Activated CD8-positive, alpha-beta memory T cell treated with anti-CD3 and anti-CD28 coated beads, Interleukin-2, amount 50 U/mL, for 24 hours (primary cell): ENCODE results near the gene ZNF266.

ENCODE experiments used
- DNase-seq: peaks from one replicate; pipeline ENCODE4 v3.0.0-alpha.2; 2020; ENCODE audit errors: extremely low read depth

Gene ZNF266

GRCh38 chr19:9435279-9436268 lies at the start of gene ZNF266:
Gene ZNF266 (minus strand): TSS chr19:9435573. CDS start chr19:9420089, 15,484 bp downstream.
- DNase-seq, result peak; percentile 87

DNA sequence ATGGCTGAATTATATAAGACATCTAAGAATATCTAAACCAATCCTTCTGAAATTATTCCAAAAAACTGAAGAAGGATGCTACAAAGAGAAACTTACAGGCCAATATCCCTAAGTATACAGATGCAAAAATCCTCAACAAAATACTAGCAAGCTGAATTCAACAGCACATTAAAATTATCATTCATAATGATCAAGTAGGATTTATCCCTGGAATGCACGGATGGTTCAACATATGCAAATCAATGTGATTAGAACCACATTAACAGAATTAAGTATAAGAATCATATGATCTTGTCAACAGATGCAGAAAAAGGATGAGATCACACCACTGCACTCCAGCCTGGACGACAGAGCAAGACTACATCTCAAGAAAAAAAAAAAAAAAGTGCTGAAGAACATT lies 49.8 kb upstream of the ZNF266 start:
- DNase-seq, result no peak

- no peak for DNase-seq
Observed at GRCh38 chr19:9474975-9475374, 39.6 kb upstream of the ZNF266 start.

DNA sequence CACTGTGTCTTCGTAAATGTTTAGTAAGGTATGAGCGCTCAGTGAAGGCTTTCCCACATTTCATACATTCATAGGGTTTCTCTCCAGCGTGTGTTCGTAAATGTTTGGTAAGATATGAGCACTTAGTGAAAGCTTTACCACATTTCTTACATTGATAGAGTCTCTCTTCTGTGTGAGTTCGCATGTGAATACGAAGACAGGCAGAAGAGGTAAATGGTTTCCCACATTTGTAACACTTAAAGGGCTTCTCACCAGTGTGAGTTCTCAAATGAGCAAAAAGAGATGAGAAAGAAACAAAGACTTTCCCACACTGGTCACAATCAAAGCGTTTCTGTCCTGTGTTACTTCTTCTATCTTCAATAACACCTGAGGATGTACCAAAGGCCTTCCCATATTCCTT lies 31.8 kb upstream of the ZNF266 start:
- DNase-seq, result no peak

- DNase-seq, result no peak
Observed at GRCh38 chr19:9461938-9462337, 26.6 kb upstream of the ZNF266 start.

DNA sequence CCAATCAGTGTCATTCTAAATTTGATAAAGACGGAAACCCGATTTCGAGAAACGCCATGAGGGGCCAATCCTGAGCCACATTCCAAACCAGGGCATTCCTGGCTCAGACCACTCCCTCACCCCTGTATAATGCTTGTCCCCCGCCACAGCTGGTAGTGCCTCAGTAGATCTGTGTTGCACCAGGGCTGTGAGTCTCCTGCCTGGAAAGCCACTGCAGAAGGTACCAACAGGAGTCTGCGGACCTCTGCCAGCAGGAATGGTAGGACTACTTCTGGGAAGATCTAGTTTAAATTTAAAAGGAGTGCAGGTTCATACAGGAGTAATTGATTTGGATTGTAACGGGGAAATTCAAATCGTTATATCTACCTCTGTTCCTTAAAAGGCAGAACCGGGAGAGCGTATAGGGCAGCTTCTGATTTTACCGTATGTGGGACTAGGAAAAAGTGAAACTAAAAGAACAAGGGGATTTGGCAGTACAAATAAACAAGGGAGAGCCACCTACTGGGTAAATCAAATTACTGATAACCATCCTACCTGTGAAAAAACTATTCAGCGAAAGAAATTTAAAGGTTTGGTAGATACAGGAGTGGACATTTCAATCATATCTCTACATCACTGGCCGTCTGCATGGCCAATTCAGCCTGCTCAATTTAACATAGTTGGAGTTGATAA lies 20.8 kb upstream of the ZNF266 start:
- DNase-seq, result no peak

DNA sequence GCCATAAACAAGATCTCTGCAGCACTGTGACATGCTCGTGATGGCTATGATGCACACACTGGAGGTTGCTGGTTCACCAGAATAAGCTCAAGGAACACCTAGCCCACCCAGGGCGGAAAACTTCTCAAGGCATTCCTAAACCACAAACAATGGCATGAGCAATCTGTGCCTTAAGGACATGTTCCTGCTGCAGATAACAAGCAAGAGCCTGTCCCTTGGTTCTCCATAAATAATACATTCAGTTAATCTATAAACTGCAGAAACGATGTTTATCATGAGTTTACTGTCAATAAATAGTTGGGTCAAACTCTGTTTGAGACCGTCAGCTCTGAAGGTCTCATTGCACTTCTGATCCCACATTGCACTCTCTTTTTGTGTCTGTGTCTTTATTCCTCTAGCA lies 18.6 kb upstream of the ZNF266 start:
- DNase-seq, result no peak

DNA sequence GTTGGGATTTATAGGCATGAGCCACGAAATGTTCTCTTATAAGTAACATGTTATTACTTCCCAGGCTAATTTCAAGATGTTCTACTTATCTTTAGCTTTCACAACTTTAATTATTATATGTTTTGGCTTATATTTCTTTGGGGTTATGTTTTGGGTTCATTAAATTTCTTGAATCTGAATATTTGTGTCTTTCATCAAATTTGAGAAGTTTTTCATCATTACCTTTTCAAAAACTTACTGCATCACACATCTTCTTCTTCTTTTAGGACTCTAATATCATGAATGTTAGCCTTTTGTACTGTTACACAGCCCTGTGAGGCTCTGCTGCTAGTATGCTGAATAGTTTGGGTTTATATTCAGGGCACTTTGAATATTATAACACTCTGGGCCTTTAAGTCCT lies 9.7 kb upstream of the ZNF266 start:
- no peak for DNase-seq

GRCh38 chr19:9436358-9436757 lies 985 bp upstream of the ZNF266 start:
- DNase-seq, result no peak

GRCh38 chr19:9431475-9431874 lies 3.9 kb downstream of the ZNF266 start:
- DNase-seq, result no peak

GRCh38 chr19:9430444-9430843 lies 4.9 kb downstream of the ZNF266 start:
- no peak for DNase-seq

GRCh38 chr19:9427941-9428340 lies 7.4 kb downstream of the ZNF266 start:
- DNase-seq, result no peak

- no peak for DNase-seq
Observed at GRCh38 chr19:9413240-9413954, 22.0 kb downstream of the ZNF266 start.

DNA sequence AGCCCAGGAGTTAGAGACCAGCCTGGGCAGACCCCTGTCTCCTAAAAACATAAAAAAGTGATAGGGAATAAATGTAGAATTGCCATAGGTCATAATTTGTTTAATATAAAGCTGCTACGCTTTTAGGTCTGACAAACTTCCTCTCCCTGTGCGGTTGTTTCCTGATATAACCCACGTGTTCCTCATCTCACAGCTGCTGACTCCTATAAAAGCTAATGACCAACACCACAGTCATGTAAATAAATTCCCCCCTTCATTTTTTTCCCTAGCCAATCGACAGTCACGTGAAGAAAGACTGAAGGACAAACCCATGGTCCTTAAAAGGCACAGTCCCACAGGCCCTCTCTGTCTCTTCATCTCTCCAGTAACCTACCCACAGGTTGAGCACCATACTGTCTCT lies 27.5 kb downstream of the ZNF266 start:
- no peak for DNase-seq

- DNase-seq, result peak; percentile 38
Observed at GRCh38 chr19:9406798-9407352, 28.5 kb downstream of the ZNF266 start.

DNA sequence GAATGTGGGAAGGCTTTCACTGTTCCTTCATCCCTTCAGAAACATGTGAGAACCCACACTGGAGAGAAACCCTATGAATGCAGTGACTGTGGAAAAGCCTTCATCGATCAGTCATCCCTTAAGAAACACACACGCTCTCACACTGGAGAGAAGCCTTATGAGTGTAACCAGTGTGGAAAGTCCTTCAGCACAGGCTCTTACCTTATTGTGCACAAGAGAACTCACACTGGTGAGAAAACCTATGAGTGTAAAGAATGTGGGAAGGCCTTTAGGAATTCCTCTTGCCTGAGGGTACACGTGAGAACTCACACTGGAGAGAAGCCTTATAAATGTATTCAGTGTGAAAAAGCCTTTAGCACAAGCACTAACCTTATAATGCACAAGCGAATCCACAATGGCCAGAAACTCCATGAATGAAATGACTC lies 54.0 kb downstream of the ZNF266 start:
- no peak for DNase-seq

- DNase-seq, result no peak
Observed at GRCh38 chr19:9370738-9371619, 64.4 kb downstream of the ZNF266 start.

- DNase-seq, result no peak
Observed at GRCh38 chr19:9362905-9363304, 72.5 kb downstream of the ZNF266 start, which contains the start of gene ZNF177. Gene ZNF177 (plus strand): TSS chr19:9363013. CDS start chr19:9378312, 15,299 bp downstream.
